ENCODE data around the gene ADH4.

The ADH4 gene

DNA sequence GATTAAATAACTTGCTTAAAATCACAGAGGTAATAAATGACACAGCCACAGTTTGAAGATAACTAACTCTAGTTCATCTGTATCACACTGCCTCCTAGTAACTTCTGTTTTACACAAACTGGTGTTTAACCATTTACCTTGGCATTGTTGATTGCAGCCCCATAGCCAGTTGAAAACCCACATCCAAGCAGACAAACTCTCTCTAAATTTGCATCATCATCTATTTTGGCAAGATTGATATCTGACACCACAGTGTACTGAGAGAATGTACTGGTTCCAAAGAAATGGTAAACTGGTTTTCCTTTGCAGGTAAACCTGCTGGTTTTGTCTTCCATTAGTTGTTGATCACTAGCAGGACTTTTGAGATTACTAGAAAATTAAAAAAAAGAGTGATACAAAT is 7.8 kb downstream of the ADH4 start:
- no peak overlapping the region for H3K4me3 ChIP-seq (replicated peaks in 1 of 2; ENCODE audit: low read depth in 2 of 2, low read length in 2 of 2)
- DNase-seq (ENCODE audit: low read depth in 2 of 2) = no peak
- TF ChIP-seq, protein P1, sequence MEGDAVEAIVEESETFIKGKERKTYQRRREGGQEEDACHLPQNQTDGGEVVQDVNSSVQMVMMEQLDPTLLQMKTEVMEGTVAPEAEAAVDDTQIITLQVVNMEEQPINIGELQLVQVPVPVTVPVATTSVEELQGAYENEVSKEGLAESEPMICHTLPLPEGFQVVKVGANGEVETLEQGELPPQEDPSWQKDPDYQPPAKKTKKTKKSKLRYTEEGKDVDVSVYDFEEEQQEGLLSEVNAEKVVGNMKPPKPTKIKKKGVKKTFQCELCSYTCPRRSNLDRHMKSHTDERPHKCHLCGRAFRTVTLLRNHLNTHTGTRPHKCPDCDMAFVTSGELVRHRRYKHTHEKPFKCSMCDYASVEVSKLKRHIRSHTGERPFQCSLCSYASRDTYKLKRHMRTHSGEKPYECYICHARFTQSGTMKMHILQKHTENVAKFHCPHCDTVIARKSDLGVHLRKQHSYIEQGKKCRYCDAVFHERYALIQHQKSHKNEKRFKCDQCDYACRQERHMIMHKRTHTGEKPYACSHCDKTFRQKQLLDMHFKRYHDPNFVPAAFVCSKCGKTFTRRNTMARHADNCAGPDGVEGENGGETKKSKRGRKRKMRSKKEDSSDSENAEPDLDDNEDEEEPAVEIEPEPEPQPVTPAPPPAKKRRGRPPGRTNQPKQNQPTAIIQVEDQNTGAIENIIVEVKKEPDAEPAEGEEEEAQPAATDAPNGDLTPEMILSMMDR (IDR thresholded peaks at IDR 0.05; ENCODE audit: low read depth, low read length) = no peak

GRCh38 chr4:99135541-99136162 is 8.4 kb downstream of the ADH4 start:
- DNase-seq (ENCODE audit: low read depth in 2 of 2) = no peak
- H3K4me3 ChIP-seq (replicated peaks in 1 of 2; ENCODE audit: low read depth in 2 of 2, low read length in 2 of 2) = no peak overlapping the region
- TF ChIP-seq, protein P1 (IDR thresholded peaks at IDR 0.05; ENCODE audit: low read depth, low read length) = no peak

DNA sequence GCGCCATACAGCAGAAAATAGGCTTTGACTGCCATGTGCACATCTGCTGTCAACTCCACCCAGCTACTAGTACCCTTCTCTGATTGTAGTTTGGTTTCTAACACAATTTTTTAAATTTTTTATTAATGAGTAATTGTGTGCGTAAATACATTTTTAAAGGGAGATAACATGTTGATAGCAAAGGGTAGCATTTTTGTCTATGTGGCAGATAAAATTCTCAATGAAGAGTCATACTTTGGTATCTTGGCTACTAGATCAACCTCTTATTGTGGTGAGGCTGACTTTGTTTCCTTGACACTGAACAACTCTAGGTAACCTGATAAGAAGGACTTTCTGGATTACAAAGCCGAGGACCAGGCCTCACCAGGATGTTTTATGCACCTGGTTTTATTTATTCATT is 9.5 kb downstream of the ADH4 start:
- no peak overlapping the region for H3K4me3 ChIP-seq (replicated peaks in 1 of 2; ENCODE audit: low read depth in 2 of 2, low read length in 2 of 2)
- TF ChIP-seq, protein P1 (IDR thresholded peaks at IDR 0.05; ENCODE audit: low read depth, low read length) = no peak
- peak in 1 of 2 donors; percentile 16 for DNase-seq (ENCODE audit: low read depth in 2 of 2)

GRCh38 chr4:99131378-99131777 is 12.7 kb downstream of the ADH4 start:
- no peak for DNase-seq (ENCODE audit: low read depth in 2 of 2)
- TF ChIP-seq, protein P1 (IDR thresholded peaks at IDR 0.05; ENCODE audit: low read depth, low read length) = no peak
- H3K4me3 ChIP-seq (replicated peaks in 1 of 2; ENCODE audit: low read depth in 2 of 2, low read length in 2 of 2) = no peak overlapping the region

DNA sequence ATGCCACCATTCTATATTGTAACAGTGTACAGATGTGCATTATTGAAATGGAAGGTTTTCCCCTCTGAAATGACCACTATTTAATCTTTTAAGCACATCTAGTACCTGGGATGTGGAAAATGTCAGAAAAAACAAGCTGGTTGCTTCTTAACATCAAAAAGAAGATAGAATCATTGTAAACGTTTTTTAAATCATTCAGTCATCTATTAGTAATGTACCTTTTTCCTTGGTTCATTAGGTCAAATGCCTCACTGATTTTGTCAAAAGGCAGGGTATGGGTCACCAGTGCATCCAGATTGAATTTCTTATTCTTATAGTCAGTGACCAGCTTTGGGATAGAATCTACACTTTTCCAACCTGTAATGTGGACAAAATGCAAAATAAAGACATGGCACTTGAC is 17.7 kb downstream of the ADH4 start:
- no peak overlapping the region for H3K4me3 ChIP-seq (replicated peaks in 1 of 2; ENCODE audit: low read depth in 2 of 2, low read length in 2 of 2)
- TF ChIP-seq, protein P1 (IDR thresholded peaks at IDR 0.05; ENCODE audit: low read depth, low read length) = no peak
- DNase-seq (ENCODE audit: low read depth in 2 of 2) = no peak

DNA sequence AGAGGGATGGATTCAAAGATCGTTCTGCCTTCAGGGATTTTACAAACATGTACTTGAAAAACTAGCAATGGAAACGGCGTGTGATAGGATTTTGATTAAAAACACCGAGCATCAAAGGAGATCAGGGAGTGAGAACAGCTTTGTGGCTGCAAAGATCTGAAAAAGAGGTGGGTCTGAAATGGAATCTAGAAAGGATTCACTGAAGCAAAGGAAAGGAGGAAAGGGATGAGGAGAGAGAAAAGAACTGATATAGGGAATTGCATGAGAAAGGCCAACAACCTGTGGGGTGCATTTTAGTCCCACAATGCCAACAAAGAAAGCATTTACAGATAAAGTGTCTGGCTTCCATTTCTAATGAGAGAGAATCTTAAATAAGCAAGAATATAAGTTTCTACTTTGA is 23.1 kb downstream of the ADH4 start:
- H3K4me3 ChIP-seq (replicated peaks in 1 of 2; ENCODE audit: low read depth in 2 of 2, low read length in 2 of 2) = no peak overlapping the region
- TF ChIP-seq, protein P1 (IDR thresholded peaks at IDR 0.05; ENCODE audit: low read depth, low read length) = no peak
- no peak for DNase-seq (ENCODE audit: low read depth in 2 of 2)

- TF ChIP-seq, protein P1 (IDR thresholded peaks at IDR 0.05; ENCODE audit: low read depth, low read length) = no peak
- DNase-seq (ENCODE audit: low read depth in 2 of 2) = no peak
- H3K4me3 ChIP-seq (replicated peaks in 1 of 2; ENCODE audit: low read depth in 2 of 2, low read length in 2 of 2) = no peak overlapping the region
These were observed 23.6 kb downstream of the ADH4 start for GRCh38 chr4:99120501-99120900.
